GM12891 (cell line): Measurements from ENCODE around the gene PPP2R5B.
"Not testable (repeated sequence)": the region's sequence is repeated elsewhere in the genome, so short reads cannot be mapped to it uniquely, and the experiment has no call there.

Experiments used
- POLR2A ChIP-seq: IDR thresholded peaks from 2 replicates; pipeline ENCODE4 v1.6.1; 2011; ENCODE audit warnings: low read depth, low read length, control low read depth
- POLR2AphosphoS5 ChIP-seq: IDR thresholded peaks from 2 replicates; pipeline ENCODE4 v1.6.1; 2011; ENCODE audit warnings: low read depth, low read length, control low read depth
- SPI1 ChIP-seq: IDR thresholded peaks from 2 replicates; pipeline ENCODE4 v1.6.1; 2011; ENCODE audit warnings: low read depth, low read length, control low read depth
- TAF1 ChIP-seq: IDR thresholded peaks from 2 replicates; pipeline ENCODE4 v1.6.1; 2011; ENCODE audit warnings: low read depth, low read length, control low read depth

- not testable (repeated sequence) for TF ChIP-seq POLR2A, POLR2AphosphoS5, SPI1, TAF1
These were observed 58.9 kb downstream of the PPP2R5B start for GRCh38 chr11:64983339-64983738.
